NCI-H146 treated with DMSO at 0.1 percent for 48 hours (cell line): ENCODE data around the gene PLBD1.

Experiments
- DNase-seq: peaks from one replicate; lab custom pipeline; 2025; ENCODE audit not compliant: unreplicated experiment; lab: John Stamatoyannopoulos, UW

The PLBD1 gene

GRCh38 chr12:14510574-14510973, 57.1 kb downstream of the PLBD1 start:
- DNase-seq = no peak

DNA sequence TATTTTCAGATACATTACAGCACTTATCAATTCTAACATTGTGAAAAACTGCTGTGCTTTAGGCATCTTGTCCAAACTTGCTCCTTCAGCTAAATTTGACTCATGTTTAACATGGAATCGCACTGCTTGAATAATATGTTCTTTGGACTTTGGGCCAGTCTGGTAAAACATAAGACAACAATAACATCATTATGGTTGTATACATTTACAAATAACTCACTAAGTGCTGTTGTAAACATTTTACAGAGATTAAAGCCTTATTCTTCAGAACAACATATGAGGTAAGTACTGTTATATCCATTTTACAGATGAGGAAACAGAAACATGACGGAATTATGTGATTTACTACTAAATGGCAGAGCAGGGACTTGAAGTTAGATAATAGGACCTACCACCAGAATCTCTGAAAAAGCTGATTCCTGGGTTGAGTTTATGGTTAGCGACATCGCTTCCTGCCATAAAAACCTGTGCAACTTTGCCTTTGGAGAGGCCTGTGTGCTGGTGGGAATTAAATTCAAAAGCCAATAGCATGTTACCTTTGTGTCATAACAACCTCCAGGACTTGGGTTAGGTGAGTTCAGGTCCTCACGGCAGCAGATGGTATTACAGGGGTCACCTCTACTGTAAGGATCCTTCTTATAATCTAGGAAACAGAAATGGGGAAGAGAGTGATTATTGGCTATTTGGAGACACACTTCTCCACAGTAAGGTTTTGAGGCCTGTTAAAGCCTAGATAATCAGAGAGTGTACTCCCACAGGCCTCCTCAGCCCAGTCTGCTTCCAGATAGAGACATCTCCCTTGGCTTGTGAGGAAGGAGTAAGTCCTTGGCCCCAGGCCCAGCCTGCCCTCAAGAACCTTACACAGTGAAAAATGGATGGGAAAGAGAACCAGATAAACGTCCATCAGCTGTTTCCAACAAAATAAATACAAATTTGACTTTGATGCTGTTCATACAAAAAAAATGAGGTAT, 61.8 kb downstream of the PLBD1 start:
- no peak for DNase-seq

GRCh38 chr12:14495326-14495725, 72.4 kb downstream of the PLBD1 start:
- DNase-seq = no peak

GRCh38 chr12:14482886-14483285, 84.8 kb downstream of the PLBD1 start:
- DNase-seq = no peak

DNA sequence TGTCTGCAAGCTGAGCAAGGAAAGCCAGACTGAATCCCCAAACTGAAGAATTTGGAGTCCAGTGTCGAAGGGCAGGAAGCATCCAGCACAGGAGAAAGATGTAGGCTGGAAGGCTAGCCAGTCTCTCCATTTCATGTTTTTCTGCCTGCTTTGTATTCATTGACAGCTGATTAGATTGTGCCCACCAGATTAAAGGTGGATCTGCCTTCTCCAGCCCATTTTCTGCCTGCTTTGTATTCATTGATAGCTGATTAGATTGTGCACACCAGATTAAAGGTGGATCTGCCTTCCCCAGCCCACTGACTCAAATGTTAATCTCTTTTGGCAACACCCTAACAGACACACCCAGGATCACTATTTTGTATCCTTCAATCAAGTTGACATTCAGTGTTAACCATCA, 85.3 kb downstream of the PLBD1 start:
- DNase-seq = no peak

- DNase-seq = no peak
Observed at GRCh38 chr12:14481201-14481600, 86.5 kb downstream of the PLBD1 start.

DNA sequence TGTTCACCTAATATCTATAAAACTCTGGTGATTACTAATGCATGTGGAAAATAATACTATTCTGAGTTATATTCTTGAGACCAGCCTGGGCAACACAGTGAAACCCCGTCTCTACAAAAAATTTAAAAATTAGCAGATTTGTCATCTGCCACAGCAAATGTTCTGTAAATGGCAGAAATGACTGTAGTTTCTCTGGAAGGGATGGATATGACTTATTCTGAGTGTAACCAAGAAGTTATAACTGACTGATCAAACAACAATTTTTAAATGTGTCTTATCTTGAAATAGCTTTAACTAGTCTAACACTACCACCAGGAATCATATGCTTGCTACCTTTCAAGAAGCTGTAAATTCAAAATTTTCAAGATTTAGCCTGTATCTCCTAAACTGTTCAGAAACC, 88.7 kb downstream of the PLBD1 start:
- no peak for DNase-seq

GRCh38 chr12:14473707-14474287, 93.9 kb downstream of the PLBD1 start:
- DNase-seq = no peak

DNA sequence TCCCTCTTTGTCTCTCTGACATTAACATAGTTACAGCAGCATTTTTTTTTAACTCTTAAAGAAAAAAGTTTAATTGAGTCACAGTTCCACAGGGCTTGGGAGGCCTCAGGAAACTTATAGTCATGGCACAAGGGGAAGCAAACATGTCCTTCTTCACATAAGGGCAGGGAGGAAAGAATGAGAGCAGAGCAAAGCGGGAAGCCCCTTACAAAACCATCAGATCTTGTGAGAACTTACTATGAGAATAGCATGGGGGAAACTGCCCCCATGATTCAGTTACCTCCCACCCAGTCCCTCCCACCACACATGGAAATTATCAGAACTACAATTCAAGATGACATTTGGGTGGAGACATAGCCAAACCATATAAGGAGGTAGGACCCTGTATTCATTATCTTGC, 96.2 kb downstream of the PLBD1 start:
- no peak for DNase-seq

GRCh38 chr12:14460212-14460841, 107.4 kb downstream of the PLBD1 start:
- DNase-seq = no peak

DNA sequence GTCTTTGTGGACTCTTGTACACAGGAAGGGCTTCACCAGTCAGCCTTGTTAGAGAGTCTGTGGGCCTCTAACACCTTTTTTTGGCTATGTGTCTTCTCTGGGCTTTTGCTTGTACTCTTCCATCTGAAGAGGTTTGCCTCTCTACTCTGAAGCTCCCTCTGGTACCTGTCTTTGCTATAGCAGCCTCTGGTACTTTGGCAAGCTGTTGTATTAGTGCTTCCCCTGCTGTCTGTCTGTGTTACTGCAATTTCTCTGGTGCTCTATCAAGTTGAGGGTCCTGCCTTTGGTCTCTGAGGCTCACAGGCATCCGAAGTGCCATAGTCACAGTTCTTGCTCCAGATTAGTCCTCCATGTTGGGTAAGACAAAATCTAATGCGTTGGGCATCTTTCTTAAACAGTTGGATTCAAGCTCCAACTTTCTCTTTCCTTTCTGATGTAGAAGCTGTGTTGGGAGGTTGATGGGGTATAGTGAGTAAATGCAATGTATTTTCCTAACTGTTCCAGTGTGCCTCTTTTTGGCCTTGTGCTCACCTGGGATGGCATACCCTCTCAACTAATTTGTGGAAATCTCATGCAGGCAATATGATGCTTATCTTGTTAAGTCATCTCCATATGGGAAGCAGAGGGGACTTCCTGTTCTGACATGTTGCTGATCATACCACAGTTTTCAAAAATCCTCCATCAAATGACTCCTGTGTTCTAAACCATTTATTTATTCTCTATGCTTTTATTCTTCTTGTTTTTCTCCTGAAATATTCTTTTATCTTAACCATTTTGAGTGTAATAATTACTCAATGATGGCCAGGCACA, 113.4 kb downstream of the PLBD1 start:
- peak; percentile 74 for DNase-seq
